ENCODE data around the gene RIC8A.

- TF ChIP-seq, protein P1, sequence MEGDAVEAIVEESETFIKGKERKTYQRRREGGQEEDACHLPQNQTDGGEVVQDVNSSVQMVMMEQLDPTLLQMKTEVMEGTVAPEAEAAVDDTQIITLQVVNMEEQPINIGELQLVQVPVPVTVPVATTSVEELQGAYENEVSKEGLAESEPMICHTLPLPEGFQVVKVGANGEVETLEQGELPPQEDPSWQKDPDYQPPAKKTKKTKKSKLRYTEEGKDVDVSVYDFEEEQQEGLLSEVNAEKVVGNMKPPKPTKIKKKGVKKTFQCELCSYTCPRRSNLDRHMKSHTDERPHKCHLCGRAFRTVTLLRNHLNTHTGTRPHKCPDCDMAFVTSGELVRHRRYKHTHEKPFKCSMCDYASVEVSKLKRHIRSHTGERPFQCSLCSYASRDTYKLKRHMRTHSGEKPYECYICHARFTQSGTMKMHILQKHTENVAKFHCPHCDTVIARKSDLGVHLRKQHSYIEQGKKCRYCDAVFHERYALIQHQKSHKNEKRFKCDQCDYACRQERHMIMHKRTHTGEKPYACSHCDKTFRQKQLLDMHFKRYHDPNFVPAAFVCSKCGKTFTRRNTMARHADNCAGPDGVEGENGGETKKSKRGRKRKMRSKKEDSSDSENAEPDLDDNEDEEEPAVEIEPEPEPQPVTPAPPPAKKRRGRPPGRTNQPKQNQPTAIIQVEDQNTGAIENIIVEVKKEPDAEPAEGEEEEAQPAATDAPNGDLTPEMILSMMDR (IDR thresholded peaks at IDR 0.05) = no peak
- TF ChIP-seq POLR2A (IDR thresholded peaks at IDR 0.05; ENCODE audit: low read length) (no peak; the same call in 1 of the 2 replicates), CHD2 (IDR thresholded peaks at IDR 0.05; ENCODE audit: low read length, partially characterized antibody) (no peak), CHD4 (IDR thresholded peaks at IDR 0.05; ENCODE audit: borderline replicate concordance) (no peak), ZFP36 (IDR thresholded peaks at IDR 0.05; ENCODE audit: borderline replicate concordance, partially characterized antibody) (no peak), EP300 (IDR thresholded peaks at IDR 0.05) (no peak), SMC3 (IDR thresholded peaks at IDR 0.05) (no peak), RFX5 (IDR thresholded peaks at IDR 0.05) (no peak), MAFK (IDR thresholded peaks at IDR 0.05; ENCODE audit: partially characterized antibody) (no peak), RNF2 (IDR thresholded peaks at IDR 0.05; ENCODE audit: borderline replicate concordance, low read depth) (no peak)
Measured at GRCh38 chr11:203945-204586, 3.4 kb upstream of the RIC8A start.

All from A549 (cell line).